HG02943 (cell line): ENCODE results near the gene SERINC2.
"Not testable (repeated sequence)": the region's sequence is repeated elsewhere in the genome, so short reads cannot be mapped to it uniquely, and the experiment has no call there.

Experiments
- ATAC-seq: cut with Tn5 transposase; IDR thresholded peaks from one replicate; pipeline ENCODE4 v1.9.1; 2021; ENCODE audit warnings: mild to moderate bottlenecking, low read depth, moderate library complexity; ENCODE audit not compliant: unreplicated experiment

SERINC2 gene

GRCh38 chr1:31431351-31432257 is 18.6 kb downstream of the SERINC2 start:
- not testable (repeated sequence) for ATAC-seq

- no peak for ATAC-seq
Measured at GRCh38 chr1:31432592-31433395, 19.8 kb downstream of the SERINC2 start.

- ATAC-seq = no peak
Measured at GRCh38 chr1:31433396-31433930, 20.4 kb downstream of the SERINC2 start.

- ATAC-seq = no peak
Measured at GRCh38 chr1:31434101-31434871, 21.3 kb downstream of the SERINC2 start.

- no peak for ATAC-seq
Measured at GRCh38 chr1:31434979-31435378, 22.0 kb downstream of the SERINC2 start.

- no peak for ATAC-seq
Measured at GRCh38 chr1:31435471-31436409, 22.7 kb downstream of the SERINC2 start.

- ATAC-seq = no peak
Measured at GRCh38 chr1:31436596-31437432, 23.8 kb downstream of the SERINC2 start.

- no peak for ATAC-seq
Measured at GRCh38 chr1:31437433-31438037, 24.5 kb downstream of the SERINC2 start.

- no peak for ATAC-seq
Measured at GRCh38 chr1:31439276-31439675, 26.3 kb downstream of the SERINC2 start.

GRCh38 chr1:31441073-31441472 is 28.1 kb downstream of the SERINC2 start:
- ATAC-seq = no peak

- ATAC-seq = no peak
Measured at GRCh38 chr1:31441558-31441957, 28.5 kb downstream of the SERINC2 start.

GRCh38 chr1:31441970-31442647 is 29.1 kb downstream of the SERINC2 start:
- no peak for ATAC-seq

GRCh38 chr1:31442648-31442994 is 29.6 kb downstream of the SERINC2 start:
- ATAC-seq = no peak

- ATAC-seq = no peak
Measured at GRCh38 chr1:31443673-31444072, 30.7 kb downstream of the SERINC2 start.

- ATAC-seq = no peak
Measured at GRCh38 chr1:31444725-31445448, 31.9 kb downstream of the SERINC2 start.

GRCh38 chr1:31445951-31446350 is 32.9 kb downstream of the SERINC2 start:
- no peak for ATAC-seq

GRCh38 chr1:31447210-31447609 is 34.2 kb downstream of the SERINC2 start:
- ATAC-seq = no peak
